Osteoblast (primary cell): ENCODE results near the gene NUP62. TPM values are rescaled to one million over a fixed set of nuclear protein-coding genes. Genes with fewer than 3 reads are reported as not detected.

Experiments
- DNase-seq: peaks from one replicate; pipeline ENCODE4 v3.0.0; 2011; ENCODE audit warnings: low spot score, mixed read lengths; ENCODE audit not compliant: insufficient read length; ENCODE audit errors: missing footprints
- H2AFZ ChIP-seq: 2 replicates; pipeline ENCODE4 v1.6.0; 2011; ENCODE audit warnings: mild to moderate bottlenecking, low read length
- H3K27ac ChIP-seq: 2 replicates; pipeline ENCODE4 v1.5.1; 2011; ENCODE audit warnings: mild to moderate bottlenecking, low read depth, low read length, moderate library complexity
- H3K27me3 ChIP-seq: 2 replicates; pipeline ENCODE4 v1.6.0; 2012; ENCODE audit warnings: mild to moderate bottlenecking, control low read depth, inconsistent platforms, low read length, moderate library complexity; ENCODE audit not compliant: insufficient read depth
- H3K36me3 ChIP-seq: 2 replicates; pipeline ENCODE4 v1.5.1; 2011; ENCODE audit warnings: mild to moderate bottlenecking, low read length, control low read depth, moderate library complexity; ENCODE audit not compliant: insufficient read depth
- H3K4me1 ChIP-seq: 2 replicates; pipeline ENCODE4 v1.5.1; 2011; ENCODE audit warnings: mild to moderate bottlenecking, low read length, control low read depth, moderate library complexity; ENCODE audit not compliant: insufficient read depth
- H3K4me2 ChIP-seq: 2 replicates; pipeline ENCODE4 v1.6.0; 2011; ENCODE audit warnings: mild to moderate bottlenecking, low read length; ENCODE audit not compliant: insufficient read depth
- H3K4me3 ChIP-seq: fragments of 200-600 bp; sonication (generic); 3 replicates; pipeline ENCODE4 v1.5.1; 2012; ENCODE audit warnings: mild to moderate bottlenecking, low read length, inconsistent platforms; ENCODE audit not compliant: insufficient read depth
- H3K79me2 ChIP-seq: 2 replicates; pipeline ENCODE4 v1.6.0; 2012; ENCODE audit warnings: mild to moderate bottlenecking, low read length, control low read depth, inconsistent platforms; ENCODE audit not compliant: insufficient read depth
- H3K9me3 ChIP-seq: 2 replicates; pipeline ENCODE4 v1.5.1; 2011; ENCODE audit warnings: low read depth, low read length, control low read depth
- H4K20me1 ChIP-seq: 2 replicates; pipeline ENCODE4 v1.6.0; 2012; ENCODE audit warnings: mild to moderate bottlenecking, low read length, control low read depth; ENCODE audit not compliant: insufficient read depth
- CTCF ChIP-seq: IDR thresholded peaks from 2 replicates; pipeline ENCODE4 v1.5.1; 2011; ENCODE audit warnings: mild to moderate bottlenecking, low read depth, low read length, moderate library complexity; ENCODE audit errors: extremely low read depth
- total RNA-seq: library from RNA; depleted of rRNA; stranded (reverse); fragments of >200 nt; gene quantifications from 2 replicates; pipeline ENCODE4 v1.2.3, GENCODE V29; 2012

NUP62 gene
- total RNA-seq, 1 donor = 22.8 TPM

- no peak for TF ChIP-seq CTCF
- no peak overlapping the region for H3K4me3 ChIP-seq
- peaks cover 3% of the 10 kb centered on the region for H4K20me1 ChIP-seq
- H3K9me3 ChIP-seq = no peaks in the 10 kb centered on the region
- no peak overlapping the region for H3K27ac ChIP-seq
- no peaks in the 10 kb centered on the region for H3K79me2 ChIP-seq
- no peaks in the 10 kb centered on the region for H3K36me3 ChIP-seq
- no peaks in the 10 kb centered on the region for H3K4me1 ChIP-seq
- H3K27me3 ChIP-seq = peaks cover 4% of the 10 kb centered on the region
- no peak overlapping the region for H3K4me2 ChIP-seq
- no peak overlapping the region for H2AFZ ChIP-seq
- no peak for DNase-seq
These were observed 7.2 kb upstream of the NUP62 start for GRCh38 chr19:49936549-49936948.

GRCh38 chr19:49933643-49934042 lies 4.3 kb upstream of the NUP62 start:
- Histone ChIP-seq H3K9me3 (no peaks in the 10 kb centered on the region), H3K79me2 (peaks cover 6% of the 10 kb centered on the region), H3K27ac (no peak overlapping the region), H2AFZ (no peak overlapping the region), H3K4me2 (no peak overlapping the region), H3K27me3 (no peaks in the 10 kb centered on the region), H3K36me3 (no peaks in the 10 kb centered on the region), H3K4me1 (peaks cover 3% of the 10 kb centered on the region), H4K20me1 (peaks cover 6% of the 10 kb centered on the region), H3K4me3 (no peak overlapping the region)
- DNase-seq = no peak
- TF ChIP-seq CTCF = no peak

DNA sequence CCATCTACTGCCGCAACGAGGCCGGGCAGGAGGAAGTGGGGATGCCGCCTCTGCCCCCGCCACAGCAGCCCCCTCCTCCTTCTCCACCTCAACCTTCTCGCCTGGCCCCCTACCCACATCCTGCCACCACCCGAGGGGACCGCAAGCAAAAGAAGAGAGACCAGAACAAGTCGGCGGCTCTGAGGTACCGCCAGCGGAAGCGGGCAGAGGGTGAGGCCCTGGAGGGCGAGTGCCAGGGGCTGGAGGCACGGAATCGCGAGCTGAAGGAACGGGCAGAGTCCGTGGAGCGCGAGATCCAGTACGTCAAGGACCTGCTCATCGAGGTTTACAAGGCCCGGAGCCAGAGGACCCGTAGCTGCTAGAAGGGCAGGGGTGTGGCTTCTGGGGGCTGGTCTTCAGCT lies 3.4 kb upstream of the NUP62 start:
- peaks cover 6% of the 10 kb centered on the region for H4K20me1 ChIP-seq
- H3K27me3 ChIP-seq = no peaks in the 10 kb centered on the region
- H3K4me3 ChIP-seq = no peak overlapping the region
- TF ChIP-seq CTCF = no peak
- H3K9me3 ChIP-seq = no peaks in the 10 kb centered on the region
- H3K36me3 ChIP-seq = no peaks in the 10 kb centered on the region
- no peak overlapping the region for H3K27ac ChIP-seq
- no peak overlapping the region for H3K4me2 ChIP-seq
- no peak for DNase-seq
- peaks cover 3% of the 10 kb centered on the region for H3K4me1 ChIP-seq
- no peak overlapping the region for H2AFZ ChIP-seq
- H3K79me2 ChIP-seq = peaks cover 14% of the 10 kb centered on the region

- Histone ChIP-seq H2AFZ (no peak overlapping the region), H3K4me2 (no peak overlapping the region), H3K27me3 (no peaks in the 10 kb centered on the region), H4K20me1 (peaks cover 6% of the 10 kb centered on the region), H3K79me2 (peaks cover 20% of the 10 kb centered on the region), H3K36me3 (peaks cover 5% of the 10 kb centered on the region), H3K4me1 (peaks cover 3% of the 10 kb centered on the region), H3K4me3 (no peak overlapping the region), H3K9me3 (no peaks in the 10 kb centered on the region), H3K27ac (no peak overlapping the region)
- no peak for TF ChIP-seq CTCF
- no peak for DNase-seq
These were observed 2.7 kb upstream of the NUP62 start for GRCh38 chr19:49932041-49932451.
